Right lung (tissue), 5 donors: ENCODE measurements around the gene HAS3. TPM values are rescaled to one million over a fixed set of nuclear protein-coding genes. Genes with fewer than 3 reads are reported as not detected.
"Not testable (repeated sequence)": the region's sequence is repeated elsewhere in the genome, so short reads cannot be mapped to it uniquely, and the experiment has no call there.

Experiments used
- DNase-seq, 2 donors: peaks; one replicate each; pipeline ENCODE4 v3.0.0-alpha.2; 2013
- polyA plus RNA-seq, 5 donors: library from polyadenylated mRNA; unstranded; fragments of 120-200 nt; gene quantifications; one replicate each; pipeline versions ENCODE4 v1.2.1 to v1.2.3, GENCODE V29; 2013; ENCODE audit warnings: inconsistent platforms in 1 of 5, low replicate concordance in 1 of 5; ENCODE audit not compliant: insufficient read length in 5 of 5, insufficient read depth in 1 of 5

Gene HAS3
- polyA plus RNA-seq, 5 donors: 103 to 190 (median 176) TPM

DNA sequence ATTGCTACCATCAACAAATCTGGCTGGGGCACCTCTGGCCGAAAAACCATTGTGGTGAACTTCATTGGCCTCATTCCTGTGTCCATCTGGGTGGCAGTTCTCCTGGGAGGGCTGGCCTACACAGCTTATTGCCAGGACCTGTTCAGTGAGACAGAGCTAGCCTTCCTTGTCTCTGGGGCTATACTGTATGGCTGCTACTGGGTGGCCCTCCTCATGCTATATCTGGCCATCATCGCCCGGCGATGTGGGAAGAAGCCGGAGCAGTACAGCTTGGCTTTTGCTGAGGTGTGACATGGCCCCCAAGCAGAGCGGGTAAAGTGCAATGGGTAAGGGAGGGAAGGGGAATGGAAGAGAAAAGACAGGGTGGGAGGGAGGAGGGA, 9.5 kb downstream of the HAS3 start:
- DNase-seq: no peak

DNA sequence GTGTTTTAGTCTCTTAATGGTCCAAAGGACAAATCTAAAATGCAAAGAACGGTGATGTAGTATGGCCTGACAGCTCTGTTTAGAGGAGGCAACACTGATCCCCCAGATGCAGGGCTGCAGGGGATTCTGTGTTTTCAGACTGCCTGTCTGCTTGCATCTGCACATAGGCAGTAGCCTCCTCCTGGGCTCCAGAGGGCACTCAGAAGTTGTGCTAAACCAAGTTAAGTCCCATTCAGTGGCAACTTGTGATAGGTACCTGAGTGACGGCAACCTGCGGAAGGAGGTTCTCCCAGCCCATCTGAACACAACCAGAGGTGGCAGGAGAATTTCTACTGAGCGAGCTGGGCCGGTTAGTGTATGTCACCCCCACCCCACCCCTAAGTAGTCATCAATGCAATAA, 9.9 kb downstream of the HAS3 start:
- no peak for DNase-seq

DNA sequence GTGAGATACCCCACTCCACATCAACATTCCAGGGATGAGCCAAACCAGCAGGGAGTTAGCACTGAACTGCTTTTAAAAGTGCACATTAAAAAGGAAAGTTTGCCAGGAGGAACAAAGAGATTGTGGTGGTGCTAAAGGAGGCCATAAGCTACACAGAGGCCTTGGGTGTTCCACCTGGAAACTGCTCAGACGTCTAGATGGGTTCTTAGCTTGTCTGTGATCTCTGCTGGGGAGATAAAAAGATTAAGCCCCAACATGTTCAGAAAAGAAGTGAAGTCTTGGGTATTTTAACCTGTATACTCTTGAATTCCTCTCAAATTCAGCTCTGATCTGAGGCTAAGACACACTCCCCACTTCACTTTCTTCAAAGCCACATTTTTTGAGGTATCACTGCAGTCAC, 10.4 kb downstream of the HAS3 start:
- no peak for DNase-seq

DNA sequence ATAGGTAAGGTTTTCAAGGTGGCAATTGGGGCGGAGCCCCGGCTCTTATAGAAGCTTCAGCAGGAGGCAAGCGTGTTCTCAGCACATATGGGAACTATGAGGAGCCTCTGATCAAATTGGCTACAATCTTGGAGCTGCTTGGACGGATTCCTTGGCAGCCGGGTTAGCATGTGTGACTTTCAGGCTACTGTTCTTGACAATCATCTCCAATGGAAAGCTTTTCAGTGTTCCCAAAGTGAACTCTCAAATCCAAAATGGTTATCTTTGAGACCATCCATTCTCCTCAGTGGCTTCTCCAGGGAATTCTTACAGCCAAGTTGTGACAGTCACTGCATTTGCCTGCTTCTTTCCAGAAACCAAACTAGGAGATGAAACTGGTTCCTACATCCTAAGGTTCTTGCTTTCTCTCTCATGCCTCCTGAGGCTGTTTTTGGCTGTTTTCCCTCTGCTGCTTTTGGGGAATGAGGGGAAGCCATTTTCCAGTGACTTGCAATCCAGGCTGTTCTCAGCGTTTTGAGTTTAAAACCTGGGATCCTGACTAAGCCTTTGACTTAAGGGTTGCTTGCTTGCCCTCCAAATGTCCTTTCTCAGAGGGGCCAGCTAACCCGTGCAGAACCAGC, 10.9 kb downstream of the HAS3 start:
- no peak for DNase-seq

DNA sequence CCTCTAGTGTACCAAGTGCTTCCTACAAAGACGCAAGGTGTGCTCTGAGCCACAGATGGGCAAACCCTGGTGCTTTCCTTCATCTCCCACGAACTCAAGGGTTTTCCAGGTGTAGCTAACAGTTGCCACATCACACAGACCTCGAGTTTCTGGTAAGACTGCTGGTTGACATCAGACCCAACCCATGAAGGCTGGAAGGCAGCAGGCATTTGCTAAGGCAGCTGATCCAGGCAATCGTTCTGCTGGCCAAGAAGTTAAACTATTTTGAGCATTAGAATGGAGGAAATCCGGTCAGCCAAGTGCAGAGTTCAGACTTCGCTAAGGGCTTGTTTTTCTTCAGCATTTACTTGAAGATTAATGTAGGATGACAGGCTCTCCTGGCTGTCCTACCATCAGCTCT, 11.5 kb downstream of the HAS3 start:
- no peak for DNase-seq

DNA sequence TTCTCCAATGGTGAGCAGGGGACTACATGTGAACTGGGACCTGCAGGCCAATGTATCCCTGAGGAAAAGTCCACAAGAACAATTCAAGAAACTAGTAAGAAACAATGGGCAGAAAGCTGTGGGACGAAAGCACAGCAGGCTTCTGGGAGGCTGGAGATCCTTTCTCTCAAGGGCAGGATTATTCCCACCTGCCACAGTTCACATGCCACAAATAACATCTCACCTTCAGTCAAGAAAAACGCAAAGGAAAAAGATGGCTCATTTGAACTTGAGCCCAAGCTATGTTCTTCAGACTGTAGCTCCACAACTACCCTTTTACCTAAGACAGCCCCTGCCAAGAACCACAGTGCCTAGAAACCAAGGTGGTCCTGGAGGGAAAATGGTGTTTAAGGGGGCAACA, 13.0 kb downstream of the HAS3 start:
- DNase-seq: no peak

DNA sequence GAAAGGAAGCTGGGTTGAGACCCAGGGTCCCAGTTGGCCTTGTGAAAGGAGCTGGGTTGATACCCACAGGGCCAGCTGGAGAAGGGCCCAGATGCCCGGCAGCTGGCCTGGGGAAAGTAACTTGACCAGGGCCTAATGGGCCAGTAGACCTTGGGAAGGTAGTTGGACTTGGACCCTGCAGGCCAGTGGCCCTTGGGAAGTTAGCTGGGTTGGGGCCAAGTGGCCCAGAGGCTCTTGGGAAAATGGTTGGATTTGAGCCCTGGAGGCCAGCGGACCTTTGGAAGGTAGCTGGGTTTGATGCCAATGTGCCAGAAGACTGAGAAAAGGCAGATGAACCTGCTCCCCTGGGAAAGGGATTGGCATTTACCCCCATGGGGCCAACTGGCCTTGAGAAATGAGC, 13.5 kb downstream of the HAS3 start:
- DNase-seq: no peak

DNA sequence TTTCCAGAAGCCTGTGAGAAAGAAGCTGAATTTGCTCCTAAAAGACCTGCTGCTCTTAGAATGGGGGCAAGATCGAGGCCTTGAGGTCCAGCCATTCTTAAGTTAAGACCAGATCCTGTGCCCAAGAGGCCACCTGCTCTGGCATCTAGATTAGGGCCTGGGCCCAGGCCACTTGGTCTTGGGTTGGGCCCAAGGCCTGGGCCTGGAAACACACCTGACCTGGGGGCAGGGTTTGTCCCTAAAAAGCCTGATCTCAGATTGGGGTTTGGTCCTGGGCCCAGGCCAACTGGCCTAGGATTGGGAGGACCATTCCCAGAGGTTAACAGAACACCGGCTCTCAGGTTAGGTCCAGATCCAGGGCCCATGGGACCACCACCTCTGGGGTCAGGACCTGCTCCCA, 14.1 kb downstream of the HAS3 start:
- DNase-seq: no peak

DNA sequence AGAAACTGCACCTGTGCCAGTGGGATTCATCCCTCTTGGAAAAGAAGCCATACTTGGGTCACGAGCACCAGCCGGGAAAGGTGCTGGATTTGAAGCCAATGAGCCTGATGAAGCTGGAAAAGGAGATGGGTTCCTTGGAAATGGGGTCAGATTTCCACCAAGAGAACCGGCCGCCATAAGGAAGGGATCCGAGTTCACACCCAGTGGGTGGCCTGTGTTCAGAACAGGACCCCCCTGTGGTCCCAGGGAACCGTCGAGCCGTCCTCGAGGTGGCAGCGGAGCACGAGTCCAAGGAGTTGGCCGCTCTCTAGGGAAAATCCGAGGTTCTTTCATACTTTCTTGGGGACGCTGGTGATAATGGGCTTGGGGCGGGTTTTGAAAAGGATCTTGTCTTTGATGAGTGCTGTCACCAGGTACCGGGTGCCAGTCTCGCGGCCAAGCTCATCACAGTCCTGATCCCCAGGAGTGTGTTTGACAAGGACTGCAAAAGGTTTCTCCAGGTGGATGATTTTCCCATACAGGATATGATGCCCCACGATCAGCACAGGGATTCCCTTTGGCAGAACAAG, 14.7 kb downstream of the HAS3 start:
- DNase-seq: no peak

DNA sequence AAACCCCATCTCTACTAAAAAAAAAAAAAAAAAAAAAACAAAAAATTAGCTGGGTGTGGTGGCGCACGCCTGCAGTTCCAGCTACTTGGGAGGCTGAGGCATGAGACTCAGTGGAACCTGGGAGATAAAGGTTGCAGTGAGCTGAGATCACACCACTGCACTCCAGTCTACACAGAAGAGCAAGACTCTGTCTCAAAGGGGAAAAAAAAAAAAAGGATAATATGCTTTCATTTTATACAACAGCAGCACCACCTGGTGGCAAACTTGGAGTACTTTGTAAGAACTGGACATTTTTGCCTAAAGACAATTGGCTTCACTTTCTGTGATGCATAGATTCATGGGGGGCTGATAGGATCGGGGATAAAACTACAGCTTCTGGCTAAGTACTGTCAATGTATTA, 18.5 kb downstream of the HAS3 start:
- DNase-seq: peak in 1 of 2 donors; percentile 60

DNA sequence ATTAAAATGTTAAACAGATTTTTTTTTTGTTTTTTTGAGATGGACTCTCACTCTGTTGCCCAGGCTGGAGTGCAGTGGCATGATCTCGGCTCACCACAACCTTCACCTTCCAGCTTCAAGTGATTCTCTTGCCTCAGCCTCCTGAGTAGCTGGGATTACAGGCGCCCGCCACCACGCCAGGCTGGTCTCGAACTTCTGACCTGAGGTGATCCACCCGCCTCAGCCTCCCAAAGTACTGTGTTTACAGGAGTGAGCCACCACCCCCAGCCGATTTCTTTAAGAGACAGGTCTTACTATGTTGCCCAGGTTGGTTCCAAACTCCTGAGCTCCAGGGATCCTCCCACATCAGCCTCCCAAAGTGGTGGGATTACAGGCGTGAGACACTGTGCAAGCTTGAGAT, 19.0 kb downstream of the HAS3 start:
- not testable (repeated sequence) for DNase-seq

DNA sequence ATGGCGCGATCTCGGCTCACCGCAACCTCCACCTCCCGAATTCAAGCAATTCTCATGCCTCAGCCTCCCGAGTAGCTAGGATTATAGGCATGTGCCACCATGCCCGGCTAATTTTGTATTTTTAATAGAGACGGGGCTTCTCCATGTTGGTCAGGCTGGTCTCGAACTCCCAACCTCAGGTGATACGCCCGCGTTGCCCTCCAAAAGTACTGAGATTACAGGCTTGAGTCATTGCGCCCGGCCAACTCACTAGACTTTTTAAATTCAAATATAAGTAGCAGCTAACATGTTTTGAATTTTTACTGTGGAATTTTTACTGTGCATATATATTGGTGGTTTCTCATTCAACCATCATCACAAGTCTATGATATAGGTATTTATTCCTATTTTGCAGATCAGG, 19.5 kb downstream of the HAS3 start:
- not testable (repeated sequence) for DNase-seq

DNA sequence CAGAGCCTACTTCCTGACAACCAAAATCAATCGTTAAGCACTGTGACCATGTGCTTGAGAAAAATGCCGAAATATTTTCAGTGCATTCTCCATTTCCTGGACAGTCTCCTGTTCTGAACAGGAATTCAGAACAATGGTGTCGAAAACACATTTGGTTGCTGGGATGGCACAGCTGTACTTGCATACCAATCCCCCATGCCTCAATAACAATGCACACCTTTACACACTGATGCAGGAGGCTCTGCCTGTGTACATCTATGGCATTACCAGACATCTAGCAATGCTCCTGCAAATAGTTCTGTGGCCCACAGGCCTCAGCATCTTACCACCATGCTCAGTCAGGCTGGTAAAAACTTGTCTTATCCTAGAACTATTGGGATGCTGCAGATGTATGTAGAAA, 20.8 kb downstream of the HAS3 start:
- DNase-seq: no peak

DNA sequence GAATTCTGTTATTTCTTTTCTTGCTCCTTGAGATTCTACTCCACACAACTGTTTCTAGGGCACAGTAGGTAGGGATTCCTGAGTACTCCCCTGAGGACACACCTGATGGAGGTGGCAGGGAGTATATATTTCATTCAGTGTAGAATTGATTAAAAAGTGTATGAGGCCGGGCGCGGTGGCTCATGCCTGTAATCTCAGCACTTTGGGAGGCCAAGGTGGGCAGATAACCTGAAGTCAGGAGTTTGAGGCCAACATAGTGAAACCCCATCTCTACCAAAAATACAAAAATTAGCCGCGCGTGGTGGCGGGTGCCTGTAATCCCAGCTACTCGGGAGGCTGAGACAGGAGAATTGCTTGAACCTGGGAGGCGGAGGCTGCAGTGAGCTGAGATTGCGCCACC, 21.3 kb downstream of the HAS3 start:
- not testable (repeated sequence) for DNase-seq

DNA sequence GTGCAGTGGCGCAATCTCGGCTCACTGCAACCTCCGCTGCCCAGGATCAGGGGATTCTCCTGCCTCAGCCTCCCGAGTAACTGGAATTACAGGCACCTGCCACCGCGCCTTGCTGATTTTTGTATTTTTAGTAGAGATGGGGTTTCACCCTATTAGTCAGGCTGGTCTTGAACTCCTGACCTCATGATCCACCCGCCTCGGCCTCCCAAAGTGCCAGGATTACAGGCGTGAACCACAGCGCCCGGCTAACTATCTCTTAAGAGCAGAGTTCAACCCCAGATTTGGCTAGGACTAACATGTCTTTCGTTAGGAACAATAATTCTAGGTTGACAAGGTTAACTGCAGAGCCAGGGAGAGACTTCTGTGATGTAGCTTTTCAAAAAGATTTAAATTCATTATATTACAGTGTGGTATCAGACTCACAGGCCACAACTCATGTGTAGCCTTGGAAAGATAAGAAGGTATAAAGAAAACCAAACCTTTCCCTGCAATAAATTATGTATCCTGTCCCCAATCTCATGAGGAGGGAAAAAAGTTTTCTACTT, 22.6 kb downstream of the HAS3 start:
- no peak for DNase-seq

DNA sequence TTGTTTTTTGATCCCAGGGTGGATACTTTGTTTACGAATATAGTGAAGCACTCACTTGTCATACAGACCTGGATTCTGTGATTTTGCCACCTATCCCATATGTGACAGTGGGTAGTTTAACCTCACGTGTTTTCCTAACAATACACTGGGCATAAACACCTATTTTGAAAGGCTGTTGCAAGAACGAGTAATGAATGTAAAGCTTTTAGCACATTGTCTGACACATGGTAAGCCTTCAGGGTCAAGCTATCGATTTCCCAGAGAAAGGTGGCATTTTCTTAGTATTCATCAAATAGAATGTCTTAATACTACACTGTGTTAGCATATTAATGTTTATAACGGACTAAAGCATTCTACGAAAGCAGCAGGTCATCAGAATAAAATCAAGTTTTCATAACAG, 25.0 kb downstream of the HAS3 start:
- no peak for DNase-seq

DNA sequence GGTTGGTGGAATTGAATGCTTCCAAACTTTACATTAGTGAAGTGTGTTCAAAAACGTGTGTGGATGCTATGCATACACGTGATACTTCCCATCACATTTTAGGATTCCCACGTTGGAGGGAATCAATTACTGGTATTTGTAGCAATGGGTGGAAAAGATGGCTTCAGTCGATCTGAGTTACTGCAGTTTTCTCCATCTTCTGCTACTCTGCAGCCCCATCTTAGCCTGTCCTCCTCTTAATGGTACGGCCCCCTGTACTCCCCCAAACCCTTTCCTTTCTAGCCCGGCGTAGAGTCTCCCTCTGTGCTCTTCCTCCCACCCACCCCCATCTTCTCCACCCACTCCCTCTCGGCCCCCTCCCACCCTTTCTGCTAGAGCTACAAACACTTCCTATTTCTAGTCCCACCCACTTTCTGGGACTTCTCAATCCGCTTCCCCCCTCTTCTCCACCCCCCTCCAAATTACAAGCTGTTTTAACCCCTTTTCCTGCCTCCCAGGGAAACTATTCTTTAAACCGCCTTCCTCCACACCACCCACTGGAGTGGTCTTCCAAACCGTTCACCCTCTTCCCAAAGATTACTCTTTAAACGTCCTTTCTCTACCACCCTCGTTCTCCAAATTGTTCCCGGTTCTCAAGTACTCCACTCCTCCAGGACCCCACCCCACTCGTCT, 25.9 kb downstream of the HAS3 start:
- peak in 1 of 2 donors; percentile 25 for DNase-seq

DNA sequence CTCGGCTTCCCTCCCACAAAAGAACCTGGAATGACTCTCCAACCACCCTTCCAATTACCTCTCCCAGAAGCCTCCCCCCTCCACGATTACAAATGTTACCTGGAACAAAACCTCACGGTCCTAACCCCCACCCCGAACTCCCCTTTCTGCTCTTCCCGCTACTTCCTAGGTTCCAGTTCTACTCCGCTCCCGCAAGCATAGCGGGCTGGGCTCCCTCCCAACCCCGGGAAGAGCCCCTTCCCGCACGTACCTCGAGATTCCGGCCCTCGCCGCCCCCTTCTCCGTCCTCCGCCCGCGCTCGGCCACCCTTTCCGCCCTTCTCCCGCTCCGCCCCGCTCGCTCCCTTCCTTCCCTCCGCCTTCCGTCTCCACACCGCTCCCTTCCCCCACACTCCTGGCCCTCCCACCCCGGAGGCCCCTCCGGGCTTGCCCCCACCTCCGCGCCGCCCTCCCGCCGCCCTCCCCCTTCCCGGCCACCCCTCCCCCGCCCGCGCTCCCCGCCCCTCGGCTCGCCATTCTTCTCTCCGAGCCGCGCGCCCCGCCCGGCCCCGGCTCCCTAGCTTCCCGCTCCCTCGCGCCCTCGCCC, 26.5 kb downstream of the HAS3 start:
- peak; percentile 77 to 78 for DNase-seq

DNA sequence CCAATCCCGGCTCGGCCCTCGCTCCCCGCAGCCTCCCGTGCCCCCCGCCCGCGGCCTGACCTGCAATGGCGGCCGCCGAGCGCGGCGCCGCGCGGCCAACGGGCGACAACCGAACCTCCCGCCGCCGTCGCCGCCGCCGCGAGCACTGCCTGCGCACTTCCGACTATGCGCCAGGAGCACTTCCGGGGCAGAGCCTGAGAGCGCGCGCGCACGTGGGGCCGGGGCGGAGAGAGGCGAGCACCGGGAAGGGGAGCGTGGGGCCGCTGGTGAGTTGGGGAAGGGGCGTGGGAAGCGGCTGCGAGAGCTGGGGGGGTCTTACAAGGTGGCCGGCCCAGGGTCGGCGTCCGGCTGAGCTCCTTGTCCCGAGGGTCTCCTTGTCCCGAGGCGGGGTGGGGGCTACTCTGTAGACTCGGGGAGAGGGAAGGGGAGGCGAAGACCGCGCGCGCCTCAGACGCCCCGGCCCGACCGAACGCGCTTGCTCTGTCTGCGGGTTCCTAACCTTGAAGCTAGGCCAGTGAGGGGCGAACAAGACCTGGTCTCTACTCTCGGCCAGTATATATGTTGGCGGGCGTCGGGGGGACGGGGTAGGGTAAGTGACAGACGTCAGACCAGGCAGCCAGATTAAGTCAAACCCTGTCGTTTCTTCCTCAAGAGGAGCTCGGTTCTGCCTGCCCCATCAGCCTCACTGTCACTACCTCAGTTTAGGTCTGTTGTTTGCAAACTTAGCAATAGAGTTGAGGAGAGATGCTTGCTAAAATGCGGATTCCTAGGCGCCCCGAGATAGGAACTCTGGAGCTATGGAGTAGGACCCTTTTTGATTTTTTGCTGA, 27.2 kb downstream of the HAS3 start, which contains the start of the genes CHTF8 and UTP4:
CHTF8 (minus strand) TSS at position 165 of the 829 bp plus-strand sequence. CDS start 11,130 bp downstream, outside the sequence.
UTP4 (plus strand) TSS at position 226 of the 829 bp plus-strand sequence. CDS start 811 bp downstream, outside the sequence.
- peak; percentile 76 to 80 for DNase-seq

DNA sequence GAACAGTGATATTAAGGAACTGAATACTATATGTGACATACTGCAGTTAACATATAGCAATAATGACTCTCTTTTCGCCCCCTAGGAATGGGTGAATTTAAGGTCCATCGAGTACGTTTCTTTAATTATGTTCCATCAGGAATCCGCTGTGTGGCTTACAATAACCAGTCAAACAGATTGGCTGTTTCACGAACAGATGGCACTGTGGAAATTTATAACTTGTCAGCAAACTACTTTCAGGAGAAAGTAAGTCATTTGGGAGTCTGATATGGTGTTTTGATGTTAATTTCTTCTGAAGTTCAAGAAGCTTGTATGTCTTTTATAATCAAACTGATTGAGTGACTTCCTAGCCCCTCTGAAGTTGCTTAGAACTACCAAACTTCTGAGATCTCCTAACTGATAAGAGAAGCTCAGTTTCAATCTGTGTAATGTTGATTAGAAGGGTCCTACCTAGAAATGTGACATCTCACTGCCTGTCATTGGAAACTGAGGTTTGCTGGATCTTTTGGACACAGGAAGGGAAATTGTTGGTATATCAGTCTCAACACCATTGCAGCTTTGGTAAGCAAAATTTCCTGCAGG, 28.0 kb downstream of the HAS3 start:
- no peak for DNase-seq

DNA sequence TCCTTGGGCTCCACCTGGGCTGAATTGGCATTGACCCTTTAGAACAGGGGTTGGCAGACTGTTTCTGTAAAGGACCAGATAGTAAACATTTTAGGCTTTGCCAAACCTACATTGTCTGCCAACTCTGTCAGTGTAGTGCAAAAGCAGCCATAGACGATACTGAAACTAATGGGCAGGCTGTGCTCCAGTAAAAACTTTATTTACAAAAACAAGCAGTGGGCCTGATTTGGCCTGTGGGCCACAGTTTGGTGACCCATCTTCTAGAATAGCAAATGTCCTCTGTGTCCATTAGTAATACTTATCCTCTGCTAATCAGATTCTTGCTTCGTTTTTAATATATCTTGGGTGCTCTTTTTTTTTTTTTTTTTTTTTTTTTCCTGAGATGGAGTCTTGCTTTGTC, 33.2 kb downstream of the HAS3 start:
- no peak for DNase-seq
